HEK293T (cell line): ENCODE measurements around the gene OPALIN.

Experiments
- CTCF ChIA-PET: fragments of 350-600 bp; formaldehyde crosslinking; extraction: SDS; loops from one replicate; lab custom pipeline; 2021; ENCODE audit warnings: antibody characterized with exemption, inconsistent platforms; lab: Yijun Ruan, JAX
- POLR2A ChIA-PET: fragments of 350-600 bp; formaldehyde crosslinking; extraction: SDS; loops from one replicate; lab custom pipeline; 2020; ENCODE audit warnings: antibody characterized with exemption, inconsistent platforms; lab: Yijun Ruan, JAX
- DNase-seq: peaks from one replicate; pipeline ENCODE4 v3.0.0; 2012; ENCODE audit warnings: mixed read lengths; ENCODE audit errors: extremely low spot score
- ARNT ChIP-seq: fragments of 450-650 bp; IDR thresholded peaks from 2 replicates; pipeline ENCODE4 v1.6.1; 2017; ENCODE audit warnings: mild to moderate bottlenecking
- BHLHE40 ChIP-seq: fragments of 450-650 bp; IDR thresholded peaks from 2 replicates; pipeline ENCODE4 v1.6.1; 2016; ENCODE audit warnings: mild to moderate bottlenecking, moderate library complexity, borderline replicate concordance
- CTBP1 ChIP-seq: fragments of 450-650 bp; IDR thresholded peaks from 2 replicates; pipeline ENCODE4 v1.6.1; 2016; ENCODE audit warnings: borderline replicate concordance
- ELF4 ChIP-seq: fragments of 450-650 bp; IDR thresholded peaks from 2 replicates; pipeline ENCODE4 v1.6.1; 2017; ENCODE audit warnings: antibody characterized with exemption
- FOXA1 ChIP-seq: fragments of 450-650 bp; IDR thresholded peaks from 2 replicates; pipeline ENCODE4 v1.6.1; 2016; ENCODE audit warnings: mild to moderate bottlenecking
- FOXK2 ChIP-seq: fragments of 450-650 bp; IDR thresholded peaks from 2 replicates; pipeline ENCODE4 v1.6.1; 2016; ENCODE audit warnings: mild to moderate bottlenecking
- FOXM1 ChIP-seq: fragments of 450-650 bp; IDR thresholded peaks from 2 replicates; pipeline ENCODE4 v1.6.1; 2017; ENCODE audit warnings: mild to moderate bottlenecking, borderline replicate concordance
- HDGF ChIP-seq: fragments of 450-650 bp; IDR thresholded peaks from 2 replicates; pipeline ENCODE4 v1.6.1; 2017; ENCODE audit warnings: antibody characterized with exemption, borderline replicate concordance
- L3MBTL2 ChIP-seq: fragments of 450-650 bp; conservative IDR thresholded peaks from 2 replicates; pipeline ENCODE4 v1.6.1; 2016; ENCODE audit warnings: mild to moderate bottlenecking
- LEF1 ChIP-seq: fragments of 450-650 bp; IDR thresholded peaks from 2 replicates; pipeline ENCODE4 v1.6.1; 2017; ENCODE audit warnings: mild to moderate bottlenecking, borderline replicate concordance
- NFRKB ChIP-seq: fragments of 450-650 bp; IDR thresholded peaks from 2 replicates; pipeline ENCODE4 v1.6.1; 2016; ENCODE audit warnings: mild to moderate bottlenecking, moderate library complexity
- SP1 ChIP-seq: fragments of 450-650 bp; IDR thresholded peaks from 2 replicates; pipeline ENCODE4 v1.6.1; 2017
- SUZ12 ChIP-seq: fragments of 450-650 bp; IDR thresholded peaks from 2 replicates; pipeline ENCODE4 v1.6.1; 2016; ENCODE audit warnings: mild to moderate bottlenecking
- TARDBP ChIP-seq: fragments of 450-650 bp; IDR thresholded peaks from 2 replicates; pipeline ENCODE4 v1.6.1; 2016
- ZNF384 ChIP-seq: fragments of 450-650 bp; IDR thresholded peaks from 2 replicates; pipeline ENCODE4 v1.6.1; 2016
- TF ChIP-seq, protein P1 (sequence below): fragments of 450-650 bp; IDR thresholded peaks from 2 replicates; pipeline ENCODE4 v1.6.1; 2016

OPALIN gene

DNA sequence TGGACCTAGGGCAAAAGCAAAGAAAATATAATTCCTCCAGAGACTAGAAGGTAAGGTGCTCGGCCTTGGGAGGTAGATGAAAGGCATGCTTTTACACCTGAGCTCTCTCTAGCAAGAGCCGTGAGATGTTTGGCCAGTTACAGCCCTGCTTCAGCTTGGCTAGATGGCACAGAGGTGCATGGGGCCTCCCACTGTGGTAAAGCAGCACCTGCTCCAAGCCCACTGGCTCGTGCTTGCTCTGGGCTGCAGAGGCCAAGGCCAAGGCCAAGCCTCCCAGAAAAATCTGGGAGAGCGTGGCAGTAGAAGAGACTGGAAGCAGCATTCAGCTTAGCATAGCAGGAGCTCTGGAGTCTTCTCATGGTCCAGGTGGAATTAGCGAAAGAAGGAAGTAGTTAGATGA lies 31.0 kb upstream of the OPALIN start:
- CTCF ChIA-PET: no interaction called here
- POLR2A ChIA-PET: no interaction called here
- no peak for TF ChIP-seq TARDBP
- TF ChIP-seq CTBP1: no peak
- TF ChIP-seq, protein P1, sequence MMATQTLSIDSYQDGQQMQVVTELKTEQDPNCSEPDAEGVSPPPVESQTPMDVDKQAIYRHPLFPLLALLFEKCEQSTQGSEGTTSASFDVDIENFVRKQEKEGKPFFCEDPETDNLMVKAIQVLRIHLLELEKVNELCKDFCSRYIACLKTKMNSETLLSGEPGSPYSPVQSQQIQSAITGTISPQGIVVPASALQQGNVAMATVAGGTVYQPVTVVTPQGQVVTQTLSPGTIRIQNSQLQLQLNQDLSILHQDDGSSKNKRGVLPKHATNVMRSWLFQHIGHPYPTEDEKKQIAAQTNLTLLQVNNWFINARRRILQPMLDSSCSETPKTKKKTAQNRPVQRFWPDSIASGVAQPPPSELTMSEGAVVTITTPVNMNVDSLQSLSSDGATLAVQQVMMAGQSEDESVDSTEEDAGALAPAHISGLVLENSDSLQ: no peak
- TF ChIP-seq ZNF384: no peak
- no peak for TF ChIP-seq SUZ12
- no peak for TF ChIP-seq SP1
- no peak for TF ChIP-seq ELF4
- no peak for TF ChIP-seq L3MBTL2
- no peak for TF ChIP-seq HDGF
- no peak for TF ChIP-seq LEF1
- no peak for DNase-seq

DNA sequence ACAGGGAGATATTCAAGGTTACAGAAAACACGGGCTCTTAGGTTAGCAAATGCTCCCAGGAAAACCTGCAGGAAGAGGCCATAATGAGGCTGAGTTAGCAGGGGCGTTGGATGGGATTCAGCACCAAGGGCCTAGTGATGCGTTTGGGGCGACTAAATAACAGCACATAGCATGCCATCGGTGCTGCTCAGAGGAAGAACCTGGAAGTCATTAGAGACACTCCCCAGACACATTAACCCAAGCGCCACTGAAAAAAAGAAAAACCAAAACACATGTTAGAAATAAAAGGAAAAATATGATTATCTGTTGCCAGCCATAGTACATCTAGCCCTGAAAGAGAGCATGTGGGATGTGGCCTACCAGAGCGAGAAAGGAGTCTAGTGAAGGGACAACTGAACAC lies 28.8 kb upstream of the OPALIN start:
- CTCF ChIA-PET: no interaction called here
- DNase-seq: no peak
- TF ChIP-seq LEF1: no peak
- TF ChIP-seq BHLHE40: no peak
- TF ChIP-seq SP1: no peak
- TF ChIP-seq L3MBTL2: no peak
- TF ChIP-seq ARNT: no peak
- no peak for TF ChIP-seq FOXM1
- TF ChIP-seq ZNF384: no peak
- TF ChIP-seq HDGF: no peak
- no peak for TF ChIP-seq NFRKB
- no peak for TF ChIP-seq TARDBP
- TF ChIP-seq ELF4: no peak
- TF ChIP-seq SUZ12: no peak
- no peak for TF ChIP-seq CTBP1
- TF ChIP-seq FOXK2: no peak
- TF ChIP-seq, protein P1: no peak
- TF ChIP-seq FOXA1: no peak
- POLR2A ChIA-PET: no interaction called here

DNA sequence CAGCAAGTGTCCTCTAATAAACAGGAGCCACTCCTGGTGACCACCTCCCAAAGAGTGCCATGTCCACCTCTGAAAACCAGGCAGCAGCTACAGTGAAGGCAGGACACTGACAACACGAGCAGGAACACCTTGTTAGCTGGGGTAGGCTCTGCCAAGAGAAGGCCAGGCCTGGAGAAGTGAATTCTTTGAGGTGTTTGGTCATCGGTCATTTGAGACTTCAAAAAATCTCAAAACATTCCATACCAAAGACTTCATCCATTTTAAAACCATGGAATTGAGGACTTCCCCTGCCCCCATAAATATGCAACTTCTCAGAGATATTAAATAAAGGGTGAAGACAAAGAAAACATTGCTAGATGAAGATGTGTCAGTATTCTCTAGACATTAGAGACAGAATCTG lies 28.4 kb upstream of the OPALIN start:
- DNase-seq: no peak
- no peak for TF ChIP-seq SUZ12
- TF ChIP-seq ARNT: no peak
- no peak for TF ChIP-seq L3MBTL2
- TF ChIP-seq BHLHE40: no peak
- TF ChIP-seq ELF4: no peak
- TF ChIP-seq, protein P1: no peak
- no peak for TF ChIP-seq NFRKB
- no peak for TF ChIP-seq HDGF
- no peak for TF ChIP-seq ZNF384
- no peak for TF ChIP-seq LEF1
- ChIA-PET CTCF (interaction anchor here (0.6 kb wide), 1 partner anchor 10 kb away, joined by 3 read pairs; no protein-coding TSS in a partner anchor), POLR2A (no interaction called here)

DNA sequence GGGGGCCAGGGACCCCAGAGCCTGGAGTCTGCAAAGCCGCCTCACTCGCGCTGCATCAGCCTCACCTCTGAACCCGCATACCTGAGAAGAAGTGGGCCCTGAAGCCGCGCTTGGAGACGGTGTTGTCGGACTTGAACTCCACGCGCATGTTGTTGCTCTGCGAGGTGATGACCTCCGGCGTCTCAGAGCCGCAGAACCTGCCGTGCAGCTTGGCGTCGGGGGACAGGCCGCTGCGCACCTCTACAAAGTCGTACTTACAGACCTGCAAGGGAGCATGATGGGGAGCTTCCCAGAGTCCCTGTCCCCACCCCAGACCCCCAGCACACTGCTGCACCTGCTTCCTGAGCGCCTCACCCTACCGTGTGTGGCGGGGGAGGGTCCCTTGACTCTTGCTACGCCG lies 25.7 kb upstream of the OPALIN start:
- ChIA-PET POLR2A (no interaction called here), CTCF (no interaction called here)
- no peak for DNase-seq
- TF ChIP-seq FOXK2: no peak
- TF ChIP-seq FOXA1: no peak
- TF ChIP-seq ZNF384: no peak
- TF ChIP-seq FOXM1: no peak
- TF ChIP-seq CTBP1: no peak
- no peak for TF ChIP-seq TARDBP
- TF ChIP-seq SUZ12: no peak
- TF ChIP-seq ARNT: no peak
- no peak for TF ChIP-seq L3MBTL2
- no peak for TF ChIP-seq ELF4
- no peak for TF ChIP-seq LEF1
- no peak for TF ChIP-seq NFRKB
- no peak for TF ChIP-seq BHLHE40
- TF ChIP-seq SP1: no peak
- TF ChIP-seq, protein P1: no peak
- no peak for TF ChIP-seq HDGF

DNA sequence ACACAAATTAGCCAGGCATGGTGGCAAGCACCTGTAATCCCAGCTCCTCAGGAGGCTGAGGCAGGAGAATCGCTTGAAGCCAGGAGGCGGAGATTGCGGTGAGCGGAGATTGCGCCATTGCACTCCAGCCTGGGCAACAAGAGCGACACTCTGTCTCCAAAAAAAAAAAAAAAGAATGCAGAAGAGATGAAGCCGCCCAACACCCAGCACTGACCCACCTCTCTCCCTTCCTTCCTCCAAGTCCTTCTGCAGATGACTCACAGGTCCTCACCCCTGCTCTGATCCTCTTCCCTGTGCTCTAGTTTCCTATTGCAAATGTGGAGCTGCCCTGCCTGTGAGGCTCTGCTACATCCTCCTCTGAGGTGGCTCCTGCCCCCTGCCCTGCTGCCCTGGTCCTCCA lies 22.0 kb upstream of the OPALIN start:
- DNase-seq: no peak
- POLR2A ChIA-PET: no interaction called here
- TF ChIP-seq ARNT: no peak
- TF ChIP-seq SUZ12: no peak
- TF ChIP-seq NFRKB: no peak
- no peak for TF ChIP-seq CTBP1
- no peak for TF ChIP-seq ZNF384
- TF ChIP-seq TARDBP: no peak
- no peak for TF ChIP-seq HDGF
- no peak for TF ChIP-seq FOXK2
- TF ChIP-seq L3MBTL2: no peak
- TF ChIP-seq FOXM1: no peak
- no peak for TF ChIP-seq LEF1
- no peak for TF ChIP-seq ELF4
- no peak for TF ChIP-seq FOXA1
- TF ChIP-seq, protein P1: no peak
- no peak for TF ChIP-seq BHLHE40
- TF ChIP-seq SP1: no peak
- CTCF ChIA-PET: interaction anchor here (0.5 to 0.8 kb wide), 2 partner anchors 33 to 224 kb away, joined by 3 to 4 read pairs; no protein-coding TSS in a partner anchor
